IMR-90 (cell line): Measurements from ENCODE around the gene PLA2G4D. TPM values are rescaled to one million over a fixed set of nuclear protein-coding genes. Genes with fewer than 3 reads are reported as not detected.

ENCODE experiments used
- ATAC-seq: fragments of 200-7000 bp; cut with Tn5 transposase; 2 replicates; pipeline ENCODE4 v1.9.1; 2020; ENCODE audit warnings: low read depth, mild to moderate bottlenecking, moderate library complexity
- BruUV-seq: library from RNA; stranded (reverse); fragments of 400-500 nt; replicated peaks from 2 replicates; lab custom pipeline; 2021; lab: Mats Ljungman, UMichigan
- CTCF ChIA-PET: fragments of 300-600 bp; formaldehyde crosslinking; extraction: SDS; loops from one replicate; lab custom pipeline; 2021; ENCODE audit warnings: antibody characterized with exemption; lab: Yijun Ruan, JAX
- POLR2A ChIA-PET: fragments of 300-600 bp; sonication (Branson Sonifier 250); formaldehyde crosslinking; loops from one replicate; lab custom pipeline; 2022; ENCODE audit warnings: antibody characterized with exemption; ENCODE audit not compliant: unreplicated experiment; lab: Charles Lee
- DNase-seq: peaks from one replicate; pipeline ENCODE4 v3.0.0; 2013
- H2AFZ ChIP-seq: replicated peaks from 2 replicates; pipeline ENCODE3; 2013; ENCODE audit warnings: low read length, mild to moderate bottlenecking; ENCODE audit not compliant: poor library complexity
- H2AK5ac ChIP-seq: 2 replicates; pipeline ENCODE4 v1.6.1; 2013; ENCODE audit warnings: low read depth, low read length, inconsistent platforms
- H2AK9ac ChIP-seq: replicated peaks from 2 replicates; pipeline ENCODE3; 2013; ENCODE audit warnings: mild to moderate bottlenecking, low read depth, low read length, moderate library complexity; ENCODE audit not compliant: poor library complexity
- H2BK120ac ChIP-seq: 2 replicates; pipeline ENCODE4 v1.6.1; 2013; ENCODE audit warnings: low read depth, low read length, inconsistent platforms
- H2BK15ac ChIP-seq: 3 replicates; pipeline ENCODE4 v1.6.1; 2013; ENCODE audit warnings: low read depth, low read length, inconsistent platforms
- H2BK20ac ChIP-seq: 2 replicates; pipeline ENCODE4 v1.6.1; 2013; ENCODE audit warnings: low read depth, mild to moderate bottlenecking, inconsistent platforms, low read length, moderate library complexity
- H2BK5ac ChIP-seq: 2 replicates; pipeline ENCODE4 v1.6.1; 2013; ENCODE audit warnings: mild to moderate bottlenecking, low read depth, low read length, inconsistent platforms; ENCODE audit not compliant: poor library complexity, severe bottlenecking
- H3K14ac ChIP-seq: replicated peaks from 2 replicates; pipeline ENCODE4 v1.6.1; 2013; ENCODE audit warnings: low read depth, low read length, inconsistent platforms
- H3K18ac ChIP-seq: 2 replicates; pipeline ENCODE4 v1.6.1; 2013; ENCODE audit warnings: low read depth, low read length, control low read depth
- H3K23ac ChIP-seq: 2 replicates; pipeline ENCODE4 v1.6.1; 2013; ENCODE audit warnings: low read depth, low read length, inconsistent platforms
- H3K27ac ChIP-seq: 2 replicates; pipeline ENCODE4 v1.5.1; 2013; ENCODE audit warnings: mild to moderate bottlenecking, control low read depth, low read length; ENCODE audit not compliant: insufficient read depth
- H3K27me3 ChIP-seq: 2 replicates; pipeline ENCODE4 v1.6.1; 2013; ENCODE audit warnings: low read length; ENCODE audit not compliant: control insufficient read depth, insufficient read depth
- H3K36me3 ChIP-seq: 2 replicates; pipeline ENCODE4 v1.6.1; 2013; ENCODE audit warnings: low read length, mixed read lengths; ENCODE audit not compliant: control insufficient read depth, insufficient read depth
- H3K4ac ChIP-seq: 2 replicates; pipeline ENCODE4 v1.6.1; 2013; ENCODE audit warnings: low read depth, low read length, inconsistent platforms
- H3K4me1 ChIP-seq: 2 replicates; pipeline ENCODE4 v1.6.1; 2013; ENCODE audit warnings: low read length, mixed read lengths; ENCODE audit not compliant: control insufficient read depth, insufficient read depth
- H3K4me2 ChIP-seq: 2 replicates; pipeline ENCODE4 v1.6.1; 2013; ENCODE audit warnings: low read depth, mild to moderate bottlenecking, control low read depth, low read length, moderate library complexity
- H3K4me3 ChIP-seq: 2 replicates; pipeline ENCODE4 v1.5.1; 2013; ENCODE audit warnings: low read depth, mild to moderate bottlenecking, control low read depth, low read length, moderate library complexity; ENCODE audit not compliant: insufficient read depth
- H3K56ac ChIP-seq: 2 replicates; pipeline ENCODE4 v1.6.1; 2013; ENCODE audit warnings: low read length, inconsistent platforms; ENCODE audit not compliant: insufficient read depth; ENCODE audit errors: extremely low read depth
- H3K79me1 ChIP-seq, 2 experiments: 2 replicates each; pipeline ENCODE4 v1.6.1; 2013; ENCODE audit warnings: low read length in 2 of 2, inconsistent platforms in 1 of 2, low read depth in 1 of 2
- H3K9ac ChIP-seq: 2 replicates; pipeline ENCODE4 v1.6.1; 2013; ENCODE audit warnings: low read depth, low read length, control low read depth
- H3K9me1 ChIP-seq: 2 replicates; pipeline ENCODE4 v1.6.1; 2013; ENCODE audit warnings: low read length, inconsistent platforms; ENCODE audit not compliant: insufficient read depth
- H3K9me3 ChIP-seq: 2 replicates; pipeline ENCODE4 v1.6.1; 2013; ENCODE audit warnings: low read length; ENCODE audit not compliant: control insufficient read depth, insufficient read depth
- H4K20me1 ChIP-seq: 2 replicates; pipeline ENCODE4 v1.6.1; 2013; ENCODE audit warnings: low read length, inconsistent platforms; ENCODE audit not compliant: insufficient read depth
- H4K5ac ChIP-seq: 2 replicates; pipeline ENCODE4 v1.6.1; 2013; ENCODE audit warnings: mild to moderate bottlenecking, low read depth, low read length, control low read depth
- H4K8ac ChIP-seq, 2 experiments: 2 replicates each; pipeline ENCODE4 v1.6.1; 2013; ENCODE audit warnings: low read depth in 2 of 2, low read length in 2 of 2, control low read depth in 1 of 2, inconsistent platforms in 1 of 2
- H4K91ac ChIP-seq: 2 replicates; pipeline ENCODE4 v1.6.1; 2013; ENCODE audit warnings: low read depth, low read length, inconsistent platforms; ENCODE audit not compliant: insufficient read depth
- BHLHE40 ChIP-seq: fragments of 150-350 bp; IDR thresholded peaks from 2 replicates; pipeline ENCODE4 v1.6.1; 2016; ENCODE audit warnings: mild to moderate bottlenecking, low read depth, low read length
- CEBPB ChIP-seq: IDR thresholded peaks from 2 replicates; pipeline ENCODE4 v1.6.1; 2012; ENCODE audit warnings: low read depth, low read length, improper control_type of control experiment
- CHD1 ChIP-seq: IDR thresholded peaks from 2 replicates; pipeline ENCODE4 v1.6.1; 2012; ENCODE audit warnings: low read depth, low read length, improper control_type of control experiment
- FOS ChIP-seq: fragments of 150-350 bp; IDR thresholded peaks from 2 replicates; pipeline ENCODE4 v1.6.1; 2016; ENCODE audit warnings: low read depth, low read length
- MAFK ChIP-seq: IDR thresholded peaks from 2 replicates; pipeline ENCODE4 v1.6.1; 2012; ENCODE audit warnings: low read depth, low read length, improper control_type of control experiment
- NFE2L2 ChIP-seq: fragments of 150-350 bp; IDR thresholded peaks from 2 replicates; pipeline ENCODE4 v1.6.1; 2016; ENCODE audit warnings: low read depth, mild to moderate bottlenecking, low read length
- POLR2A ChIP-seq: IDR thresholded peaks from 2 replicates; pipeline ENCODE4 v1.6.1; 2012; ENCODE audit warnings: mild to moderate bottlenecking, low read depth, low read length
- RAD21 ChIP-seq: IDR thresholded peaks from 2 replicates; pipeline ENCODE4 v1.6.1; 2012; ENCODE audit warnings: low read length, improper control_type of control experiment
- RCOR1 ChIP-seq: IDR thresholded peaks from 2 replicates; pipeline ENCODE4 v1.6.1; 2012; ENCODE audit warnings: mild to moderate bottlenecking, low read length, improper control_type of control experiment; ENCODE audit not compliant: insufficient replicate concordance
- RFX5 ChIP-seq: IDR thresholded peaks from 2 replicates; pipeline ENCODE4 v1.8.0; 2012; ENCODE audit warnings: low read depth, mild to moderate bottlenecking, low read length, moderate library complexity
- SMC3 ChIP-seq: fragments of 150-350 bp; IDR thresholded peaks from 2 replicates; pipeline ENCODE4 v1.6.1; 2016; ENCODE audit warnings: low read depth, mild to moderate bottlenecking, antibody characterized with exemption, low read length, moderate library complexity
- WGBS, 2 experiments: methylation state at CpG; one replicate each; pipeline versions ENCODE4 v1.1.5 to v1.1.7; 2013; ENCODE audit warnings: missing lambda C conversion rate in 2 of 2; ENCODE audit not compliant: insufficient read length in 1 of 2; ENCODE audit errors: extremely low coverage in 2 of 2; 5-methylcytosine and 5-hydroxymethylcytosine counted together
- dilution Hi-C: fragments of 300-500 bp; cut with HindIII; formaldehyde crosslinking; loops from one replicate; pipeline ENCODE4 v1.14.3; 2018; ENCODE audit warnings: low sequenced_read_pairs; ENCODE audit not compliant: unreplicated experiment
- in situ Hi-C: fragments of 300-500 bp; cut with MboI; formaldehyde crosslinking; loops from 3 replicates; pipeline ENCODE4 v1.14.3; 2019; ENCODE audit warnings: low sequenced_read_pairs, inconsistent platforms, mixed read lengths
- intact Hi-C: fragments of 100-400 bp; cut with micrococcal nuclease; formaldehyde crosslinking; loops from 2 replicates; pipeline ENCODE4 v1.10.0; 2022
- polyA plus RNA-seq, 3 experiments: library from polyadenylated mRNA; depleted of rRNA; stranded (reverse); fragments of >200 nt; gene quantifications; 2 replicates each; pipeline ENCODE4 v1.2.3, GENCODE V29; 2012; ENCODE audit warnings: low replicate concordance in 1 of 3
- total RNA-seq: library from RNA; depleted of rRNA; stranded (reverse); fragments of >200 nt; gene quantifications from 2 replicates; pipeline ENCODE4 v1.2.3, GENCODE V29; 2012
- TF ChIP-seq, protein P1 (sequence below): fragments of 150-350 bp; IDR thresholded peaks from 2 replicates; pipeline ENCODE4 v1.6.1; 2016; ENCODE audit warnings: low read depth, mild to moderate bottlenecking, low read length, moderate library complexity, borderline replicate concordance
- TF ChIP-seq, protein P2 (sequence below): fragments of 150-350 bp; IDR thresholded peaks from 2 replicates; pipeline ENCODE4 v1.6.1; 2017; ENCODE audit warnings: mild to moderate bottlenecking, antibody characterized with exemption, low read length, low read depth

Gene PLA2G4D
- total and polyA plus RNA-seq, 2 of the 4 experiments (the other 2 are of a cell fraction) = not detected

DNA sequence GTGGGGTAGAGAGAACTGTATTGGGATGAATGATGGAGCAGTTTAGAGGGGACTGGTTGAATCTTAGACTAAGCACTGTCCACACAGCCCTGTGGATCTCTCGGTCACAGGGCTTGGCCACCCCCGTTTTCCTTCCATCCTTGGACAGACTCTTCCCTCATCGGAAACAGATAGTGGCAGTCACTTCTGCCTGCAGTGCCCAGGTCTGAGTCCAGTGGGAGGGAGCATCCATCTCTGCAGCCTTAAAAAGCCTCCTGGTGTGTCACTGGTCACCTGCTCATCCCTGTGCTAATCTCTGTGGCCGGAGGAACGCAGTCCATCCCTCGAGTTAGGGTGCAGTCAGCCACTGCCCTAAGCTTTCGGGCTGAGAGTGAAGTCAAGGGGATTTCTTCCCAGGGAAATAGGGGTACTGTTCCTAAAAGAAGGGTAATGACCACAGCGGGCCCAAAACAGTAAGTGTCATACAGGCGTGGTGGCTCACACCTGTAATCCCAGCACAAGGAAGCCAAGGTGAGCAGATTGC is 32.0 kb downstream of the PLA2G4D start (continued):
- TF ChIP-seq RCOR1 (no peak), RAD21 (no peak), SMC3 (no peak)

DNA sequence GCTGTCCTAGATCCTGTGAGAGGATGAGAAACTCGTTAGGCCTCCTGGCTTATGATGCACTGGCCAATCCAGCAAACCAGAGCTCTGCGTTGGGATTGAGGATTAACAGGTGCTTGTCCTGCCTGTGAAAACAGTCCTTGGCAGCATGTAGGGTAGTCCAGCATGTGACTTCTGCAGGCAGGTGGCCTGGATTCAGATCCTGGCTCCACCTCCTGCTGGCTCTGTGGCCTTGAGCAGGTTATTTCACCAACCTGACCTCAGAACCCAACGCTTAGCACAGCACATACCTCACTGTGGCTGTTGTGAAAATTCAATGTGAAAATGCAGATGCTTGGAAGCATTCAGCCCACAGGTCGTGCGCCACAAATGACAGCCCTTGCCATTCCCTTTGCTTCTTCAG is 33.6 kb downstream of the PLA2G4D start:
- Histone ChIP-seq H2BK15ac (no peak overlapping the region), H3K4me2 (no peak overlapping the region), H4K20me1 (peaks cover 5% of the 10 kb centered on the region; the same call in 1 of the 2 replicates), H2AK5ac (no peak overlapping the region), H3K4ac (no peak overlapping the region), H2BK5ac (no peak overlapping the region), H3K56ac (no peak overlapping the region), H4K5ac (no peak overlapping the region), H2BK120ac (no peak overlapping the region), H3K14ac (no peak overlapping the region), H4K8ac (no peak overlapping the region), H3K23ac (no peak overlapping the region), H3K4me1 (0 out of 2 replicates have a peak, but pooled peaks cover 2% of the 10 kb centered on the region), H3K9ac (no peak overlapping the region), H3K4me3 (no peak overlapping the region), H3K36me3 (no peaks in the 10 kb centered on the region), H2AFZ (no peak overlapping the region), H3K9me1 (no peaks in the 10 kb centered on the region; the same call in 1 of the 2 replicates), H2BK20ac (no peak overlapping the region), H3K27ac (no peak overlapping the region), H2AK9ac (no peak overlapping the region), H3K79me1 (no peaks in the 10 kb centered on the region), H4K91ac (no peak overlapping the region), H3K9me3 (no peaks in the 10 kb centered on the region), H3K27me3 (peaks cover 54% of the 10 kb centered on the region), H3K18ac (no peak overlapping the region)
- no peak for DNase-seq
- CTCF ChIA-PET = no interaction called here
- 53% methylated on average over 2 of the region's 5 CpGs; no CpG with 5 or more reads in 1 of the 2 experiments for WGBS, 2 experiments
- intact Hi-C loops = no loop called here
- POLR2A ChIA-PET = no interaction called here
- BruUV-seq = no TSS peak
- no peak for TF ChIP-seq FOS
- TF ChIP-seq, protein P1, sequence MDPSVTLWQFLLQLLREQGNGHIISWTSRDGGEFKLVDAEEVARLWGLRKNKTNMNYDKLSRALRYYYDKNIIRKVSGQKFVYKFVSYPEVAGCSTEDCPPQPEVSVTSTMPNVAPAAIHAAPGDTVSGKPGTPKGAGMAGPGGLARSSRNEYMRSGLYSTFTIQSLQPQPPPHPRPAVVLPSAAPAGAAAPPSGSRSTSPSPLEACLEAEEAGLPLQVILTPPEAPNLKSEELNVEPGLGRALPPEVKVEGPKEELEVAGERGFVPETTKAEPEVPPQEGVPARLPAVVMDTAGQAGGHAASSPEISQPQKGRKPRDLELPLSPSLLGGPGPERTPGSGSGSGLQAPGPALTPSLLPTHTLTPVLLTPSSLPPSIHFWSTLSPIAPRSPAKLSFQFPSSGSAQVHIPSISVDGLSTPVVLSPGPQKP = no peak
- TF ChIP-seq BHLHE40 = no peak
- no peak for TF ChIP-seq POLR2A
- TF ChIP-seq CEBPB = no peak
- TF ChIP-seq, protein P2, sequence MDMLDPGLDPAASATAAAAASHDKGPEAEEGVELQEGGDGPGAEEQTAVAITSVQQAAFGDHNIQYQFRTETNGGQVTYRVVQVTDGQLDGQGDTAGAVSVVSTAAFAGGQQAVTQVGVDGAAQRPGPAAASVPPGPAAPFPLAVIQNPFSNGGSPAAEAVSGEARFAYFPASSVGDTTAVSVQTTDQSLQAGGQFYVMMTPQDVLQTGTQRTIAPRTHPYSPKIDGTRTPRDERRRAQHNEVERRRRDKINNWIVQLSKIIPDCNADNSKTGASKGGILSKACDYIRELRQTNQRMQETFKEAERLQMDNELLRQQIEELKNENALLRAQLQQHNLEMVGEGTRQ = no peak
- TF ChIP-seq CHD1 = no peak
- TF ChIP-seq MAFK = no peak
- no peak for TF ChIP-seq NFE2L2
- no peak for TF ChIP-seq RFX5
- no peak for TF ChIP-seq RCOR1
- dilution Hi-C loops = no loop called here
- in situ Hi-C loops = no loop called here
- ATAC-seq = no peak
